GM21360 (cell line): ENCODE data around the gene F7.

Source experiments
- ATAC-seq: cut with Tn5 transposase; IDR thresholded peaks from one replicate; pipeline ENCODE4 v1.9.1; 2021; ENCODE audit warnings: mild to moderate bottlenecking, moderate library complexity; ENCODE audit not compliant: unreplicated experiment

The F7 gene

GRCh38 chr13:113116206-113116800, 10.7 kb downstream of the F7 start:
- ATAC-seq = no peak

GRCh38 chr13:113116871-113117271, 11.3 kb downstream of the F7 start:
- ATAC-seq = no peak

- ATAC-seq = no peak
Measured at GRCh38 chr13:113117335-113117872, 11.8 kb downstream of the F7 start.

GRCh38 chr13:113117911-113118260, 12.3 kb downstream of the F7 start:
- ATAC-seq = no peak

- no peak for ATAC-seq
Measured at GRCh38 chr13:113118261-113119021, 12.8 kb downstream of the F7 start.

GRCh38 chr13:113119166-113119821, 13.7 kb downstream of the F7 start:
- ATAC-seq = no peak

GRCh38 chr13:113119822-113120189, 14.2 kb downstream of the F7 start:
- no peak for ATAC-seq

GRCh38 chr13:113120300-113121182, 14.9 kb downstream of the F7 start:
- no peak for ATAC-seq

- no peak for ATAC-seq
Measured at GRCh38 chr13:113121183-113121927, 15.8 kb downstream of the F7 start.

- ATAC-seq = no peak
Measured at GRCh38 chr13:113121928-113122471, 16.4 kb downstream of the F7 start.

- no peak for ATAC-seq
Measured at GRCh38 chr13:113122550-113123225, 17.1 kb downstream of the F7 start, which contains the start of gene F10. F10 (plus strand) TSS chr13:113122799; CDS start chr13:113122856, 57 bp downstream.

GRCh38 chr13:113123226-113124201, 17.9 kb downstream of the F7 start:
- ATAC-seq = no peak

GRCh38 chr13:113124211-113124970, 18.8 kb downstream of the F7 start:
- no peak for ATAC-seq

- no peak for ATAC-seq
Measured at GRCh38 chr13:113125506-113126264, 20.1 kb downstream of the F7 start.

GRCh38 chr13:113126265-113127150, 20.9 kb downstream of the F7 start:
- ATAC-seq = no peak

- no peak for ATAC-seq
Measured at GRCh38 chr13:113129480-113129879, 23.9 kb downstream of the F7 start.
